ENCODE results near the gene RABAC1.

DNA sequence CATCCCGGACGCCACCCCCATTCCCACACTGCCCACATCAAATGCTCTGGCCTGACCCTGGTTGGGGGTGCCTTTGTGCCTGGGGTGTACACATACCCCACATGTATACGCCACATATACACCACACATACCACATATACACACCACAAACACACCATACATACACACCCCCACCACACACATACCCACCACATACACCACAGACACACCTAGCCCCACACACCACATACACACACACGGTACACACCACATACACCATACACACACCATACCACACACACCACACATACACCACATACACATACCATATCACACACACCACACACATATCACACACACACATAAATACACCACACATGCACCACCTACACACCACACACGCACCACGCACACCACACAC is 41.0 kb downstream of the RABAC1 start:
- no peak for TF ChIP-seq SUZ12 (IDR thresholded peaks at IDR 0.05; ENCODE audit: extremely low read depth, insufficient read depth, insufficient read length)
- no peak for TF ChIP-seq ZNF274 (IDR thresholded peaks at IDR 0.05; ENCODE audit: low read depth, low read length)
- no peak for TF ChIP-seq YY1 (IDR thresholded peaks at IDR 0.05; ENCODE audit: insufficient read depth, insufficient read length)

Measured in NT2/D1 (cell line).